PC-9 (cell line): Measurements from ENCODE around the gene SMC2. TPM values are rescaled to one million over a fixed set of nuclear protein-coding genes. Genes with fewer than 3 reads are reported as not detected.

Source experiments
- BruUV-seq: library from RNA; stranded (reverse); fragments of 400-500 nt; replicated peaks from 2 replicates; lab custom pipeline; 2021; lab: Mats Ljungman, UMichigan
- CTCF ChIA-PET: fragments of 300-600 bp; sonication (Branson Sonifier 250); formaldehyde crosslinking; loops from one replicate; lab custom pipeline; 2022; ENCODE audit warnings: antibody characterized with exemption; lab: Charles Lee
- POLR2A ChIA-PET: fragments of 300-600 bp; sonication (Branson Sonifier 250); formaldehyde crosslinking; loops from one replicate; lab custom pipeline; 2022; ENCODE audit warnings: antibody characterized with exemption; ENCODE audit not compliant: unreplicated experiment; lab: Charles Lee
- DNase-seq, 2 experiments: peaks; one replicate each; pipeline versions ENCODE4 v3.0.0 to v3.0.0-alpha.2; 2015 to 2022; ENCODE audit warnings: mixed read lengths in 1 of 2
- H2AFZ ChIP-seq: fragments of 200-600 bp; sonication (generic); 2 replicates; pipeline ENCODE4 v1.8.1; 2017; ENCODE audit warnings: antibody characterized with exemption
- H3F3A ChIP-seq: fragments of 200-600 bp; sonication (generic); 2 replicates; pipeline ENCODE4 v1.8.1; 2017; ENCODE audit warnings: antibody characterized with exemption, mild to moderate bottlenecking, low read depth; ENCODE audit not compliant: insufficient read depth
- H3K27ac ChIP-seq: fragments of 200-600 bp; sonication (generic); 2 replicates; pipeline ENCODE4 v1.6.1; 2016; ENCODE audit warnings: mixed run types
- H3K27me3 ChIP-seq: fragments of 200-600 bp; sonication (generic); 2 replicates; pipeline ENCODE4 v1.6.1; 2016; ENCODE audit warnings: low read depth, mixed run types; ENCODE audit not compliant: insufficient read depth
- H3K36me3 ChIP-seq: fragments of 200-600 bp; sonication (generic); 2 replicates; pipeline ENCODE4 v1.6.1; 2016; ENCODE audit warnings: low read depth, mixed run types
- H3K4me1 ChIP-seq: fragments of 200-600 bp; sonication (generic); replicated peaks from 2 replicates; pipeline ENCODE4 v1.6.1; 2016; ENCODE audit warnings: mixed run types; ENCODE audit not compliant: insufficient read depth
- H3K4me2 ChIP-seq: fragments of 200-600 bp; sonication (generic); 2 replicates; pipeline ENCODE4 v1.6.1; 2017; ENCODE audit warnings: mixed run types
- H3K4me3 ChIP-seq: fragments of 200-600 bp; sonication (generic); 2 replicates; pipeline ENCODE4 v1.6.1; 2016; ENCODE audit warnings: mixed run types
- H3K79me2 ChIP-seq: fragments of 200-600 bp; sonication (generic); 2 replicates; pipeline ENCODE4 v1.6.1; 2017; ENCODE audit warnings: low read depth, mixed run types
- H3K9me2 ChIP-seq: fragments of 200-600 bp; sonication (generic); 2 replicates; pipeline ENCODE4 v1.8.1; 2017; ENCODE audit warnings: mild to moderate bottlenecking; ENCODE audit not compliant: insufficient read depth
- H3K9me3 ChIP-seq: fragments of 200-600 bp; sonication (generic); 2 replicates; pipeline ENCODE4 v1.8.1; 2016; ENCODE audit warnings: low read depth; ENCODE audit not compliant: insufficient read depth
- H4K20me1 ChIP-seq: fragments of 200-600 bp; sonication (generic); 2 replicates; pipeline ENCODE4 v1.8.1; 2017; ENCODE audit not compliant: insufficient read depth
- EZH2 ChIP-seq: fragments of 200-600 bp; sonication (generic); IDR thresholded peaks from 2 replicates; pipeline ENCODE4 v1.8.0; 2017; ENCODE audit warnings: antibody characterized with exemption, low read depth
- intact Hi-C: fragments of 100-400 bp; cut with micrococcal nuclease; formaldehyde crosslinking; loops from one replicate; pipeline ENCODE4 v1.10.0; 2022; ENCODE audit not compliant: unreplicated experiment
- total RNA-seq: library from RNA; stranded (reverse); gene quantifications from 2 replicates; pipeline ENCODE4 v1.2.3, GENCODE V29; 2021
- TF ChIP-seq, protein P1 (sequence below): fragments of 200-600 bp; sonication (generic); conservative IDR thresholded peaks from 2 replicates; pipeline ENCODE4 v1.6.1; 2017; ENCODE audit warnings: mixed run types, antibody characterized with exemption, mild to moderate bottlenecking, moderate library complexity

SMC2 gene
- total RNA-seq, 1 experiment from 2014 or later, result 40.5 TPM

DNA sequence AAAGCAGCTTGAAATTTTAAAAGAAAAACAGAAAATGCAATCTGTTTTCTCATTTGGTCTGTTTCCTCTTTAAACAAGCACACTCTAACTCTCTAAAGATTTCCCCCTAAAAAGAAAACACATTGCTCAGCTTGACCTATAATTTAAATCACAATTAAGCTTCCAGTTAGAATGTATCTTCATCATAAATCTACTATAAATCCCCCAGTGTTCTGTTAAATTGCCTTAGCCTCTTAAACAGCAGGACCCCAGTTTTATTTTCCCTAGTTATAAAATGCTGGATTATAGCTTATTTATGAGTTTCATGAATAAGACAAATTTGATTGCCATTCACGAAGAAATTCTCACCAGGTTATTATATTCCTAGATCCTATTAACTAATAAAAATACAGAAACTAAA, 8.6 kb upstream of the SMC2 start:
- Histone ChIP-seq H3K9me3 (no peaks in the 10 kb centered on the region; the same call in 1 of the 2 replicates), H3K4me1 (no peaks in the 10 kb centered on the region), H3K27ac (no peak overlapping the region), H2AFZ (no peak overlapping the region), H3K4me2 (no peak overlapping the region), H3K9me2 (no peaks in the 10 kb centered on the region), H3K4me3 (no peak overlapping the region), H3F3A (no peaks in the 10 kb centered on the region), H3K27me3 (no peaks in the 10 kb centered on the region), H3K36me3 (no peaks in the 10 kb centered on the region), H3K79me2 (no peaks in the 10 kb centered on the region), H4K20me1 (no peaks in the 10 kb centered on the region)
- CTCF ChIA-PET, result no interaction called here
- DNase-seq, result no peak
- intact Hi-C loops, result no loop called here
- BruUV-seq, result no TSS peak
- POLR2A ChIA-PET, result no interaction called here
- TF ChIP-seq, protein P1, sequence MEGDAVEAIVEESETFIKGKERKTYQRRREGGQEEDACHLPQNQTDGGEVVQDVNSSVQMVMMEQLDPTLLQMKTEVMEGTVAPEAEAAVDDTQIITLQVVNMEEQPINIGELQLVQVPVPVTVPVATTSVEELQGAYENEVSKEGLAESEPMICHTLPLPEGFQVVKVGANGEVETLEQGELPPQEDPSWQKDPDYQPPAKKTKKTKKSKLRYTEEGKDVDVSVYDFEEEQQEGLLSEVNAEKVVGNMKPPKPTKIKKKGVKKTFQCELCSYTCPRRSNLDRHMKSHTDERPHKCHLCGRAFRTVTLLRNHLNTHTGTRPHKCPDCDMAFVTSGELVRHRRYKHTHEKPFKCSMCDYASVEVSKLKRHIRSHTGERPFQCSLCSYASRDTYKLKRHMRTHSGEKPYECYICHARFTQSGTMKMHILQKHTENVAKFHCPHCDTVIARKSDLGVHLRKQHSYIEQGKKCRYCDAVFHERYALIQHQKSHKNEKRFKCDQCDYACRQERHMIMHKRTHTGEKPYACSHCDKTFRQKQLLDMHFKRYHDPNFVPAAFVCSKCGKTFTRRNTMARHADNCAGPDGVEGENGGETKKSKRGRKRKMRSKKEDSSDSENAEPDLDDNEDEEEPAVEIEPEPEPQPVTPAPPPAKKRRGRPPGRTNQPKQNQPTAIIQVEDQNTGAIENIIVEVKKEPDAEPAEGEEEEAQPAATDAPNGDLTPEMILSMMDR, result no peak
- TF ChIP-seq EZH2, result no peak

DNA sequence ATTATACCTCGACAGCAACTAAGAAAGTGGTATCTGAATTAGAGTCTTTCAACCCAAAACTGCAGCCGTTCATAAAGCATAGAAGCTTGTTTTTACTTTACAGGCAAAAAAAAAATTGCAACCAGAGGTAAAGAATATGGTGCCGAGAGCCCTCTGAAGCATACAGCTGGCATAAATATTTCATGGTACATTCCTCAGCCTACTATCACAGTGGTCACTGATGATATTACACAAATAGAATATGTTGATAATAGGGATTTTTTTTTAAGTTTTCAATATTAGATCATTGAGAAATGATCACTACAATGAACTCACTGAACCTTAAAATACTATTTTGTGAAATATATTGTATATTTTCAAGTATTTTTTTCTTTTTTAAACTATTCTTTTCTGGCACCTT, 6.2 kb upstream of the SMC2 start:
- H2AFZ ChIP-seq, result no peak overlapping the region
- intact Hi-C loops, result no loop called here
- no peaks in the 10 kb centered on the region for H3K27me3 ChIP-seq
- H3F3A ChIP-seq, result peaks cover 2% of the 10 kb centered on the region; the same call in 1 of the 2 replicates
- BruUV-seq, result no TSS peak
- ChIA-PET POLR2A (no interaction called here), CTCF (no interaction called here)
- H3K79me2 ChIP-seq, result no peaks in the 10 kb centered on the region
- H4K20me1 ChIP-seq, result no peaks in the 10 kb centered on the region
- H3K36me3 ChIP-seq, result no peaks in the 10 kb centered on the region
- no peak overlapping the region for H3K4me3 ChIP-seq
- H3K4me1 ChIP-seq, result peaks cover 10% of the 10 kb centered on the region
- no peak for TF ChIP-seq EZH2
- TF ChIP-seq, protein P1, result no peak
- H3K9me3 ChIP-seq, result no peaks in the 10 kb centered on the region; the same call in 1 of the 2 replicates
- no peak overlapping the region for H3K4me2 ChIP-seq
- H3K27ac ChIP-seq, result no peak overlapping the region
- no peak for DNase-seq
- no peaks in the 10 kb centered on the region for H3K9me2 ChIP-seq

DNA sequence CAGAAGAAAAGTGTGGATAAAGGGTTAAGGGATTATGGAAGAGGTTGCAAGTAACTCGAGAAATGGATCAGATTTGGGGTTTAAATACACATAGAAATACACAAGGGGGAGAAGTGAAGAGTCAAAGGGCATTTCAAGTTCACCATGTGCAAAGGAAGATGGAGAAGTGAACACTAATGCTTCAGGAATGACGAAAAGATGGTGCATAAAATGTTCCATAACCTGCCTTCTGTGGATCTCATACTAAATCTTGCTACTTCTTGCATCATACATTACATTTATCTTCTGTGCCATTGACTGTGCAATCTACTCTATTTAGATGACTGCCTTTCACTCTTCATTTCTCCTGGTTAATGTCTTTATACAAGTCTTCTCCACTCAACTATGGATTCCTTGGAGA, 5.7 kb upstream of the SMC2 start:
- TF ChIP-seq EZH2, result no peak
- TF ChIP-seq, protein P1, result no peak
- Histone ChIP-seq H4K20me1 (no peaks in the 10 kb centered on the region), H3K4me3 (no peak overlapping the region), H3K4me2 (no peak overlapping the region), H3K27ac (no peak overlapping the region), H3K9me2 (no peaks in the 10 kb centered on the region), H3K79me2 (no peaks in the 10 kb centered on the region), H3F3A (peaks cover 4% of the 10 kb centered on the region; the same call in 1 of the 2 replicates), H3K27me3 (no peaks in the 10 kb centered on the region), H3K36me3 (no peaks in the 10 kb centered on the region), H3K9me3 (no peaks in the 10 kb centered on the region; the same call in 1 of the 2 replicates), H3K4me1 (peaks cover 10% of the 10 kb centered on the region), H2AFZ (0 out of 2 replicates have a peak overlapping the region, but pooled peaks have one; percentile 43)
- intact Hi-C loops, result no loop called here
- no TSS peak for BruUV-seq
- CTCF ChIA-PET, result no interaction called here
- POLR2A ChIA-PET, result no interaction called here
- DNase-seq, result no peak
